GM12801 (cell line): ENCODE data around the gene NLGN3.

Experiments
- TF ChIP-seq, protein P1 (sequence below): IDR thresholded peaks from one replicate; pipeline ENCODE4 v1.5.1; 2011; ENCODE audit warnings: control low read depth; ENCODE audit not compliant: insufficient read length; ENCODE audit errors: extremely low read depth

NLGN3 gene

DNA sequence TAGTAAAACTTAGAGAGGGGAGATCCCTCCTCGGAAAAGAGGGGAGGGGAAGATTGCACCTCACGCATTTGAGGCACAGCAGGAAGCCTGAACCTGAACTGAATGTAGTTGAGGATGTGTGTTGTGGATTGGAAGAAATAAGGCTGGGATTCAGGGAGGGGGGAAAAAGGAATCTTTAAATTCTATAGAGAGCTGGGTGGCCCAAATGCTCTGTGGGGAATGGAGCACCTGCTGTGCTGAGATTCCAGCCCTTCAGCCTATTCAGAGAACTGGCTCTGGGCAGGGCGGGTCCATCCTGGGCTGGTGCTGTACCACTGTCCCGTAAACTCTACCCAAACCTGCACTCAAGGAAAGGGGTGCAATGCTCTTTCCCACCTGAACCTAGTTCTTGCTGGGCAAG is 44.9 kb upstream of the NLGN3 start:
- TF ChIP-seq, protein P1, sequence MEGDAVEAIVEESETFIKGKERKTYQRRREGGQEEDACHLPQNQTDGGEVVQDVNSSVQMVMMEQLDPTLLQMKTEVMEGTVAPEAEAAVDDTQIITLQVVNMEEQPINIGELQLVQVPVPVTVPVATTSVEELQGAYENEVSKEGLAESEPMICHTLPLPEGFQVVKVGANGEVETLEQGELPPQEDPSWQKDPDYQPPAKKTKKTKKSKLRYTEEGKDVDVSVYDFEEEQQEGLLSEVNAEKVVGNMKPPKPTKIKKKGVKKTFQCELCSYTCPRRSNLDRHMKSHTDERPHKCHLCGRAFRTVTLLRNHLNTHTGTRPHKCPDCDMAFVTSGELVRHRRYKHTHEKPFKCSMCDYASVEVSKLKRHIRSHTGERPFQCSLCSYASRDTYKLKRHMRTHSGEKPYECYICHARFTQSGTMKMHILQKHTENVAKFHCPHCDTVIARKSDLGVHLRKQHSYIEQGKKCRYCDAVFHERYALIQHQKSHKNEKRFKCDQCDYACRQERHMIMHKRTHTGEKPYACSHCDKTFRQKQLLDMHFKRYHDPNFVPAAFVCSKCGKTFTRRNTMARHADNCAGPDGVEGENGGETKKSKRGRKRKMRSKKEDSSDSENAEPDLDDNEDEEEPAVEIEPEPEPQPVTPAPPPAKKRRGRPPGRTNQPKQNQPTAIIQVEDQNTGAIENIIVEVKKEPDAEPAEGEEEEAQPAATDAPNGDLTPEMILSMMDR = no peak

GRCh38 chrX:71100581-71101505 is 43.8 kb upstream of the NLGN3 start:
- TF ChIP-seq, protein P1 = no peak

- TF ChIP-seq, protein P1 = no peak
Measured at GRCh38 chrX:71102292-71102691, 42.3 kb upstream of the NLGN3 start.

DNA sequence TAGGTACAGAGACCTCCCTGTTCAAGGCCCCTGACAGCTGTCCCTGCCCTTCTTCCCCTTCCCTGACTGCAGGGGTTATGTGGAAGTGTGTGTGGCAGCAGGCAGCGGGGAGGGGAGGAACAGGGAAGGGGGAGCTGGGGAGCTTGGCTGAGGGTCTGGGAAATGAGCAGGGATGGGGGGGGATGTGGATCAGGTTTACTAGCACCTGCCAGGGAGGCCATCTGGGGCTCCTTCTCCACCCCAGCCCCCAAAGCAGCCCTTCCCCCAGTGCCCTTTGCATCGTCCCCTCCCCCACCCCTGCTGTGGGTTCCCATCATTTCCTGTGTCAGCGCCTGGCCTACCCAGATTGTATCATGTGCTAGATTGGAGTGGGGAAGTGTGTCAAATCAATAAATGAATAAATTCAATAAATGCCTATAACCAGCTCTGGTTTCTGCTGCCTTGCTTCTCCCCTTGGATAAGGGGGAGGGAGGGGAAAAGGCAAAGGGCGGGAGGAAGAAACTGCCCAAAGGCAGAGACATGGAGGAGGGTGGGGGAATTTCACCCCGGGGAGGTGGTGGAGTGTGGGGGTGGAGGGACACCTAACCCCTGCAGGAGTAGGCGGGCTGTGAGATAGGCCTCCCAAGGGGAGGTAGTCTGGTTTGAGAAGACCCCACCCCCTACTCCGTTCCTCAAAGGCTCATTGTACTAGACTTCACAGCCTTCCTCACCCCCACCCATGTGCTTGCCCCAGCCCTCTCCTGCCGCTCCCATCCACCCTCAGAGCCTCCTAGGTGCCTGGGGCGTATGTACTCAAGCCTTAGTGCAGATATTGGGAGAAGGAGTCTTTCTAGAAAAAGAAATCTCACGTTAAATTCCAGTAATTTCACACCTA is 41.3 kb upstream of the NLGN3 start:
- TF ChIP-seq, protein P1 = no peak

GRCh38 chrX:71105628-71106027 is 39.0 kb upstream of the NLGN3 start:
- TF ChIP-seq, protein P1 = no peak

DNA sequence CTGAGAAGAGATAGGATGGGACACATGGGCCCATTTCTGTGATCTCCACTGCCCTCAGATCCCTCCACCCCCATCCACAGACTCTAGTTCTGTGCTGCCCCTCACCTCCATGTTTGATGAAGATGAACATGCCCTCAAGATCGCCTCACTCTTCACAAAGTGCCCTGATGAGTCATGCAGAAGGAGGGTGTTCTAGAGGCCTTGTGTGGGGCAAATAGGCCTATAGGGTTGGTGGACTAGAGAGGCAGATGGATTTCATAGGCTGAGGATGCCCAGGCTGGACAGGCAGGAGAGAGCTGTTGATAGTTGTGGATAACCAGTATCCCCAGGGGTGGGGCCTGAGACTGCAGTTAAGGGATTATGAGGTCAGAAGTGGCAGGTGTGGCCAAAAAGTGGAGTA is 38.2 kb upstream of the NLGN3 start, which contains the start of gene CXorf65:
CXorf65 (minus strand) TSS at position 314 of the 400 bp plus-strand sequence; CDS start at position 130, 184 bp downstream.
- TF ChIP-seq, protein P1 = no peak

DNA sequence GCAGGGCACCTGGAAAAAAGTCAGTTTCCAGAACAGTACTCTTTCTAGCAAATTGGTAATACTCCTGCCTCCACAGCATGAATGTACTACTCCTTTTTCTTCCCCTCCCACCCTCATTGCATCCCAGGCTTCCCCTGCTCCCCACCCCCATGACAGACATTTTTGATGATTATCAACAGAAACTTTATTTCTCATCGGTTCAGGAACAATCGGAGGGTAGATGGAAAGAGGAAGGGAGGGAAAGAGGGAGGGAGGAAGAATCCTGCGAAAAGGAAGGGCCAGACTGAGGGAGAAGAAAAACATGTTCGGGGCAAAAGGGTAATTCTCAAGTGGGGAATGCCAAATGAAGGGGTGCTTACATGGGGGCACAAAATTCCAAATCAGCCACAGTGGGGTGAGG is 37.4 kb upstream of the NLGN3 start:
- TF ChIP-seq, protein P1 = no peak
